Stimulated activated CD8-positive, alpha-beta memory T cell treated with anti-CD3 and anti-CD28 coated beads, Interleukin-12 subunit alpha, Interleukin-12 subunit beta, amount 100 ng/mL, for 24 hours (primary cell): ENCODE data around the gene MYADM.
"Not testable (repeated sequence)": the region's sequence is repeated elsewhere in the genome, so short reads cannot be mapped to it uniquely, and the experiment has no call there.

ENCODE experiments used
- DNase-seq: peaks from one replicate; pipeline ENCODE4 v3.0.0-alpha.2; 2020; ENCODE audit errors: extremely low read depth

Gene MYADM

GRCh38 chr19:53868892-53869804 is 1.5 kb downstream of the MYADM start:
- DNase-seq = peak; percentile 59

- DNase-seq = not testable (repeated sequence)
These were observed 2.3 kb downstream of the MYADM start for GRCh38 chr19:53869805-53870484.

GRCh38 chr19:53870485-53870844 is 2.8 kb downstream of the MYADM start:
- DNase-seq = no peak

- DNase-seq = no peak
These were observed 3.8 kb downstream of the MYADM start for GRCh38 chr19:53871454-53871853.

GRCh38 chr19:53872762-53873161 is 5.1 kb downstream of the MYADM start:
- no peak for DNase-seq

GRCh38 chr19:53873773-53874605 is 6.3 kb downstream of the MYADM start:
- no peak for DNase-seq

GRCh38 chr19:53874606-53874990 is 6.9 kb downstream of the MYADM start:
- DNase-seq = no peak

- DNase-seq = no peak
These were observed 8.1 kb downstream of the MYADM start for GRCh38 chr19:53875602-53876325.

GRCh38 chr19:53876651-53877224 is 9.1 kb downstream of the MYADM start:
- DNase-seq = no peak

- DNase-seq = no peak
These were observed 9.7 kb downstream of the MYADM start for GRCh38 chr19:53877361-53877766.

GRCh38 chr19:53878776-53879139 is 11.1 kb downstream of the MYADM start:
- DNase-seq = no peak

- DNase-seq = peak; percentile 55
These were observed 11.7 kb downstream of the MYADM start for GRCh38 chr19:53879140-53880081.

- DNase-seq = no peak
These were observed 13.2 kb downstream of the MYADM start for GRCh38 chr19:53880711-53881481.

- no peak for DNase-seq
These were observed 14.1 kb downstream of the MYADM start, which contains the start of gene PRKCG for GRCh38 chr19:53881482-53882390. PRKCG (plus strand) TSS chr19:53882197; CDS start chr19:53882495, 298 bp downstream.

- DNase-seq = no peak
These were observed 14.8 kb downstream of the MYADM start for GRCh38 chr19:53882391-53883050.

GRCh38 chr19:53883231-53883661 is 15.6 kb downstream of the MYADM start:
- DNase-seq = no peak

- DNase-seq = no peak
These were observed 16.1 kb downstream of the MYADM start for GRCh38 chr19:53883741-53884140.

GRCh38 chr19:53884256-53884655 is 16.6 kb downstream of the MYADM start:
- no peak for DNase-seq
